DOHH2 (cell line): ENCODE data around the gene ZFAND3.

ENCODE experiments used
- EZH2phosphoT487 ChIP-seq: fragments of 200-600 bp; sonication (generic); IDR thresholded peaks from 2 replicates; pipeline ENCODE4 v1.6.1; 2017; ENCODE audit warnings: borderline replicate concordance, mild to moderate bottlenecking, antibody characterized with exemption, low read length, moderate library complexity, mixed read lengths
- TF ChIP-seq, protein P1 (sequence below): fragments of 200-600 bp; sonication (generic); IDR thresholded peaks from one replicate; pipeline ENCODE4 v1.5.1; 2014; ENCODE audit warnings: antibody characterized with exemption, mild to moderate bottlenecking, low read depth, low read length; ENCODE audit not compliant: poor library complexity, severe bottlenecking

- TF ChIP-seq, protein P1, sequence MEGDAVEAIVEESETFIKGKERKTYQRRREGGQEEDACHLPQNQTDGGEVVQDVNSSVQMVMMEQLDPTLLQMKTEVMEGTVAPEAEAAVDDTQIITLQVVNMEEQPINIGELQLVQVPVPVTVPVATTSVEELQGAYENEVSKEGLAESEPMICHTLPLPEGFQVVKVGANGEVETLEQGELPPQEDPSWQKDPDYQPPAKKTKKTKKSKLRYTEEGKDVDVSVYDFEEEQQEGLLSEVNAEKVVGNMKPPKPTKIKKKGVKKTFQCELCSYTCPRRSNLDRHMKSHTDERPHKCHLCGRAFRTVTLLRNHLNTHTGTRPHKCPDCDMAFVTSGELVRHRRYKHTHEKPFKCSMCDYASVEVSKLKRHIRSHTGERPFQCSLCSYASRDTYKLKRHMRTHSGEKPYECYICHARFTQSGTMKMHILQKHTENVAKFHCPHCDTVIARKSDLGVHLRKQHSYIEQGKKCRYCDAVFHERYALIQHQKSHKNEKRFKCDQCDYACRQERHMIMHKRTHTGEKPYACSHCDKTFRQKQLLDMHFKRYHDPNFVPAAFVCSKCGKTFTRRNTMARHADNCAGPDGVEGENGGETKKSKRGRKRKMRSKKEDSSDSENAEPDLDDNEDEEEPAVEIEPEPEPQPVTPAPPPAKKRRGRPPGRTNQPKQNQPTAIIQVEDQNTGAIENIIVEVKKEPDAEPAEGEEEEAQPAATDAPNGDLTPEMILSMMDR, result no peak
- no peak for TF ChIP-seq EZH2phosphoT487
Measured at GRCh38 chr6:37826993-37827392, 7.5 kb downstream of the ZFAND3 start.
